Body of pancreas (tissue), 4 donors: ENCODE data around the gene TOP2A. TPM values are rescaled to one million over a fixed set of nuclear protein-coding genes. Genes with fewer than 3 reads are reported as not detected.

Experiments used
- ATAC-seq: fragments of 150-250 bp; one replicate; pipeline ENCODE4 v1.9.1; 2016
- DNase-seq, 4 donors: peaks; one replicate each; pipeline ENCODE4 v3.0.0-alpha.2; 2019
- H3K27ac ChIP-seq, 4 donors: fragments of 200-600 bp; sonication (generic); 1 replicate in 3 of 4; 2 replicates in 1 of 4; pipeline versions ENCODE4 v1.5.1 to v1.6.1; 2016 to 2019; ENCODE audit warnings: mild to moderate bottlenecking in 1 of 4, mixed read lengths in 1 of 4, moderate library complexity in 1 of 4
- H3K27me3 ChIP-seq, 2 donors: fragments of 200-600 bp; sonication (generic); one replicate each; pipeline ENCODE4 v1.6.0; 2016; ENCODE audit warnings: mild to moderate bottlenecking in 1 of 2
- H3K36me3 ChIP-seq, 2 donors: fragments of 200-600 bp; sonication (generic); replicated peaks in 1 of 2; 2 replicates each; pipeline ENCODE4 v1.5.1; 2016; ENCODE audit warnings: low read depth in 2 of 2; ENCODE audit not compliant: insufficient read depth in 1 of 2
- H3K4me1 ChIP-seq: fragments of 200-600 bp; sonication (generic); one replicate; pipeline ENCODE4 v1.6.0; 2016
- H3K4me3 ChIP-seq, 2 donors: fragments of 200-600 bp; sonication (generic); 1 replicate in 1 of 2; 2 replicates in 1 of 2; pipeline ENCODE4 v1.5.1; 2016 to 2019
- H3K9me3 ChIP-seq, 3 donors: fragments of 200-600 bp; sonication (generic); 1 replicate in 2 of 3; 2 replicates in 1 of 3; pipeline ENCODE4 v1.5.1; 2016
- POLR2A ChIP-seq, 3 donors: fragments of 450-650 bp; IDR thresholded peaks; one replicate each; pipeline ENCODE4 v1.6.1; 2016; ENCODE audit warnings: antibody characterized with exemption in 3 of 3, mild to moderate bottlenecking in 2 of 3
- WGBS, 2 donors: methylation state at CpG; one replicate each; pipeline ENCODE4 v1.1.5; 2017; 5-methylcytosine and 5-hydroxymethylcytosine counted together
- intact Hi-C: fragments of 100-400 bp; cut with DNase I; formaldehyde crosslinking; loops from one replicate; pipeline ENCODE4 v1.15.1; 2023
- total RNA-seq, 2 donors: library from RNA; depleted of rRNA; stranded (reverse); fragments of >200 nt; gene quantifications; one replicate each; pipeline ENCODE4 v1.1.0, GENCODE V29; 2016
- TF ChIP-seq, protein P1 (sequence below), 7 experiments: fragments of 450-650 bp in 4 of 7; fragments of 200-600 bp in 3 of 7; sonication (generic) in 3 of 7; IDR thresholded peaks; one replicate each; pipeline ENCODE4 v1.5.1; 2016 to 2019; ENCODE audit warnings: antibody characterized with exemption in 7 of 7

TOP2A gene
- total RNA-seq, 2 donors from 2014 or later: 0.33 TPM; not detected in 1

DNA sequence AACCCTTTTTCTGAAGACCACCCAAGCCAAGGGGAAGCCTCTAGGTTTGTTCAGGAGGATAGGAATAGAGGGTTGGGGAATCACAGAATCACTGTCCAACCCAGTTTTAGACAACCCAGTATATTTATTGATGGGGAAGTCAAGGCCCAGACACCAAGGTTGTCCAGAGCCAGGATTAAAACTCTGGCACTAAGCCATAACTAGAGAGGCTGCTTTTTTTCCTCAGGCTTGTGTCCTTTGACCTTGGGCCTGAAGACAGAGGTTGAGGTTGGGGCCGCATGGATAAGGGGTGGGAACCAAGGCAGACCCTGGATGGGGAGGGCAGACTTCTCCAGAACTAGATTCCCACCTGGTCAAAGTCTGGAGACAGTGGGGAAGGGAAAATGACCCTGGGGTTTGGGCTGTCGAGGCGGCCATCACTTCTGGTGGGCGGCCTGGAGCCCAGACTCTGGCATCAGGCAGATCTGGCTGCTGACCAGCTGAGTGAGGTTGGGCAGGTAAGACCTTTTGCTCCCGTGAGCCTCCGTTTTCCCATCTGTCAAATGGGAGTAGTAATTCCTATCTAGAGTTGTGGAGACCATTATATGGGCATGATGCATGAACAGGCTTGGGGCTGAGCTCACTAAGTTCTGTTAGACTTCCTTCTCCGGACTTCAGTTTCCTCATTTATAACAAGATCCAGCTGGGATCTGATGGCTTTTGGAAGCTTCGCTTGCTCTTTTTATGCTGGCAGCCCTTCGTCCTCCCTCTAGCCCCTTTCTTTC lies 43.5 kb upstream of the TOP2A start:
- Histone ChIP-seq H3K4me3 (no peak overlapping the region), H3K27me3 (no peaks in the 10 kb centered on the region), H3K9me3 (no peaks in the 10 kb centered on the region), H3K36me3 (no peaks in the 10 kb centered on the region), H3K4me1 (peaks cover 22% of the 10 kb centered on the region), H3K27ac (no peak overlapping the region)
- DNase-seq (no peak), ATAC-seq (no peak)
- TF ChIP-seq POLR2A (IDR thresholded peaks at IDR 0.05): no peak
- TF ChIP-seq, protein P1, sequence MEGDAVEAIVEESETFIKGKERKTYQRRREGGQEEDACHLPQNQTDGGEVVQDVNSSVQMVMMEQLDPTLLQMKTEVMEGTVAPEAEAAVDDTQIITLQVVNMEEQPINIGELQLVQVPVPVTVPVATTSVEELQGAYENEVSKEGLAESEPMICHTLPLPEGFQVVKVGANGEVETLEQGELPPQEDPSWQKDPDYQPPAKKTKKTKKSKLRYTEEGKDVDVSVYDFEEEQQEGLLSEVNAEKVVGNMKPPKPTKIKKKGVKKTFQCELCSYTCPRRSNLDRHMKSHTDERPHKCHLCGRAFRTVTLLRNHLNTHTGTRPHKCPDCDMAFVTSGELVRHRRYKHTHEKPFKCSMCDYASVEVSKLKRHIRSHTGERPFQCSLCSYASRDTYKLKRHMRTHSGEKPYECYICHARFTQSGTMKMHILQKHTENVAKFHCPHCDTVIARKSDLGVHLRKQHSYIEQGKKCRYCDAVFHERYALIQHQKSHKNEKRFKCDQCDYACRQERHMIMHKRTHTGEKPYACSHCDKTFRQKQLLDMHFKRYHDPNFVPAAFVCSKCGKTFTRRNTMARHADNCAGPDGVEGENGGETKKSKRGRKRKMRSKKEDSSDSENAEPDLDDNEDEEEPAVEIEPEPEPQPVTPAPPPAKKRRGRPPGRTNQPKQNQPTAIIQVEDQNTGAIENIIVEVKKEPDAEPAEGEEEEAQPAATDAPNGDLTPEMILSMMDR (IDR thresholded peaks at IDR 0.05): no peak
- intact Hi-C loops: no loop called here
- WGBS, 2 donors: 75% methylated on average over 5 to 9 of the region's 9 CpGs

DNA sequence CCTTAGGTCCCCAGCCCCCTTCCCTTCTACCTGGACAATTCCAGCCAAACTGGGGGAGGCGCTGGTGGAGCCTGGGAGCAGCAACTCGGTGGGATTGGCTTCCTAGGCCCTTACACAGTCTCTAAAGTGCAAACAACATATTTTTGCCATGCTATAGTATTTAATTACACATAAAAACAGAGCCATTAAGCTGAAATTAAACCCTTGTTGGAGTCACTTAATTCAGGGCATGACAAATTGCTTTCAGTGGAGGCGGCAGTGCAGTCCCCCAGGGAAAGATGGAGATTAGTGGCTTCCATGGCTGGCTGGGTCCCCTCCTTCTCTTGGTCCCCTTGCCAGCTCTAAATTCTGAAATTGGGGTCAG lies 42.9 kb upstream of the TOP2A start:
- no peaks in the 10 kb centered on the region for H3K27me3 ChIP-seq
- H3K36me3 ChIP-seq: no peaks in the 10 kb centered on the region
- ATAC-seq (no peak), DNase-seq (no peak)
- 74 to 76% methylated on average over 3 of the region's 3 CpGs for WGBS, 2 donors
- intact Hi-C loops: no loop called here
- H3K4me1 ChIP-seq: peaks cover 22% of the 10 kb centered on the region
- H3K4me3 ChIP-seq: no peak overlapping the region
- no peaks in the 10 kb centered on the region for H3K9me3 ChIP-seq
- H3K27ac ChIP-seq: no peak overlapping the region
- TF ChIP-seq POLR2A (IDR thresholded peaks at IDR 0.05): no peak
- TF ChIP-seq, protein P1 (IDR thresholded peaks at IDR 0.05): no peak

DNA sequence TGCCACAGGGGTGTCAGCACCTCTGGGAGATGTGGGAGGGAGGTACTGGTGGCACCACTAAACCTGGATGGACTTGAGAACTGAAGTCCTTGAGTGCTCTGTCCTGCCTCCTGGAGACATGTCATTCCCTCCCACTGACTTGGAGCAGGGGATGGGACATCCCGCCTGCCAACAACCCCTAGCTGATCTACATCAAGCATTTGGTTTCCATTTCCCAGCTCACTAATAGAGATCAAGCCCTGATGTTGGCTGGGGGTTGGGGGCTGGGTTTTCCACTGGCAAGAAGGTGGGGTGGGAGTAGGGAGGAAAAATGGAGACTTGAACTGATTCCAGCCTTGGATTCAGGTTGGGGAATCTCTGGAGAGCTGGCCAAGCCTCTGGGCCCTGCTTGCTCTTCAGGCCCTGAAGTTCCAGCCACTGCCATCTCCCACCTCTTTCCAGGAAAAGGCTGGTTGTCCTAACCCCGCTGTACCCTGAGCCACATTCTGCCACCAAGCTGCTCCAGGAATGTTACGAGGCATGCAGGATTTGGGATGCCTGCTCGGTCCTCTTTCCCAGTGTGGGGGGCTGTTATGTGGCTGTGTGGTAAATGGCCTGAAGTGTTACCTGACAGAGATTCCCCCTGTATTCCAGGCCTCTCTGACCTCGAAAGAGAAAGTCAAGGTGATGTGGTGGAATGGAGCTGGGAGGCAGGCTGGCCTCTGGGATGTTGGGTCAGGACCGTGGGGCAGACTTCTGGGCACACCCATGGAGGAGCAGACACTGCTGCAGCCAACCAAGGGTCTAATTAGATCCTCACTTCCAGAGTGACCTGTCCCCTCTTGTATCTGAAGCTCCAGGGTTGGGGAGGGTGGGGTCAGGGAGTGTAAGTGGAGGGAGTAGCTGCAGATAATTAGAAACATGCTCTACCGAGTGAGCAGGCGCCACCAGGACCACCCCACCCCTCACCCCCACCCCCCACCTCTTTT lies 42.2 kb upstream of the TOP2A start:
- intact Hi-C loops: no loop called here
- 71 to 75% methylated on average over 5 to 8 of the region's 8 CpGs for WGBS, 2 donors
- Histone ChIP-seq H3K36me3 (no peaks in the 10 kb centered on the region), H3K27me3 (no peaks in the 10 kb centered on the region), H3K9me3 (no peaks in the 10 kb centered on the region), H3K4me1 (peaks cover 22% of the 10 kb centered on the region), H3K4me3 (no peak overlapping the region), H3K27ac (peak overlapping the region in 1 of 4 donors; percentile 17)
- no peak for TF ChIP-seq POLR2A (IDR thresholded peaks at IDR 0.05)
- TF ChIP-seq, protein P1 (IDR thresholded peaks at IDR 0.05): no peak
- ATAC-seq (no peak), DNase-seq (no peak)

DNA sequence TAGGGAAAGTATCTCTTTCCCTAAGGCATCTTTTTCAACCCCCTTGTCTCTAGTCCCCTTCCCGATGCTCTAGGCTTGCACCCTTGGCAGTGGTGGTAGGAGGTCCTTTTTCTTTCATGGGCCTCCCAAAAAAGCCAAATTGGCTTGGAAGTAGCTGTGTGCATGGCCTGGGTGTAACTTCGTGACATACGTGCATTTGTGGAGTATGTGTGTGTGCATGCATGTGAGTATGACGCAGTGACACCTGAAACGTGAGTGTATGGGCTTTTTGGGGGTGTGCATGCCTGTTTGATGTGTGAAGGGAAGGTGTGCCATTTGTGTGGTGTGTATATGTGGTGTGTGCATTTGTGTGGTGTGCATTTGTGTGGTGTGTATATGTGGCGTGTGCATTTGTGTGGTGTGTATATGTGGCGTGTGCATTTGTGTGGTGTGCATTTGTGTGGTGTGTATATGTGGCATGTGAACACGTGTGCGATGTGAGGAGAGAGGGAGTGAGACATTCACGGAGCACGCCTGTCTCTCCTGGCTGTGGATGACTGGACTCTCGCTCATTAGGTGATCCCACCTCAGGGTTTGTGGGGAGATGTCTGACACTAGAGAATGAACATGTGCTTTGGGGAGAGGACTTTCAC lies 41.3 kb upstream of the TOP2A start:
- H3K36me3 ChIP-seq: no peaks in the 10 kb centered on the region
- peaks cover 22% of the 10 kb centered on the region for H3K4me1 ChIP-seq
- H3K27ac ChIP-seq: peak overlapping the region in 1 of 4 donors; percentile 17
- 78% methylated on average over 12 of the region's 12 CpGs for WGBS, 2 donors
- intact Hi-C loops: no loop called here
- no peak for DNase-seq
- ATAC-seq: no peak
- H3K27me3 ChIP-seq: no peaks in the 10 kb centered on the region
- H3K4me3 ChIP-seq: no peak overlapping the region
- H3K9me3 ChIP-seq: no peaks in the 10 kb centered on the region
- no peak for TF ChIP-seq POLR2A (IDR thresholded peaks at IDR 0.05)
- TF ChIP-seq, protein P1 (IDR thresholded peaks at IDR 0.05): no peak
